Testis (tissue), 3 donors: ENCODE data around the gene DLEC1. TPM values are rescaled to one million over a fixed set of nuclear protein-coding genes. Genes with fewer than 3 reads are reported as not detected.
A peak's percentile ranks its signal among the peaks of the same experiment; 100 is the strongest.

Experiments used
- DNase-seq: peaks from one replicate; pipeline ENCODE4 v3.0.0-alpha.2; 2019
- H3K27ac ChIP-seq, 2 donors: fragments of 200-600 bp; sonication (generic); one replicate each; pipeline ENCODE4 v1.5.1; 2019
- H3K27me3 ChIP-seq: fragments of 200-600 bp; sonication (generic); one replicate; pipeline ENCODE4 v1.5.1; 2019
- H3K36me3 ChIP-seq: fragments of 200-600 bp; sonication (generic); one replicate; pipeline ENCODE4 v1.5.1; 2017; ENCODE audit warnings: low read depth; ENCODE audit errors: missing control alignments
- H3K4me1 ChIP-seq: fragments of 200-600 bp; sonication (generic); one replicate; pipeline ENCODE4 v1.5.1; 2019
- H3K4me3 ChIP-seq, 2 donors: fragments of 200-600 bp; sonication (generic); one replicate each; pipeline ENCODE4 v1.5.1; 2017 to 2019
- H3K9me3 ChIP-seq: fragments of 200-600 bp; sonication (generic); one replicate; pipeline ENCODE4 v1.5.1; 2017
- POLR2A ChIP-seq: fragments of 450-650 bp; IDR thresholded peaks from one replicate; pipeline ENCODE4 v1.6.1; 2017; ENCODE audit warnings: antibody characterized with exemption, mild to moderate bottlenecking, moderate library complexity
- WGBS, 2 donors: methylation state at CpG; one replicate each; pipeline ENCODE4 v1.1.5; 2018; 5-methylcytosine and 5-hydroxymethylcytosine counted together
- intact Hi-C: fragments of 100-400 bp; cut with DNase I; formaldehyde crosslinking; loops from one replicate; pipeline ENCODE4 v1.15.1; 2023; ENCODE audit warnings: low total_unique reads
- polyA plus RNA-seq: library from polyadenylated mRNA; stranded (reverse); fragments of 350-450 nt; fragmentation: Illumina TruSeq; extraction: RNeasy Lipid Tissue Mini Kit (QIAGEN cat#74804); gene quantifications from one replicate; pipeline ENCODE4 v1.2.3, GENCODE V29; 2014; ENCODE audit warnings: low read depth, low replicate concordance; ENCODE audit not compliant: insufficient read depth
- total RNA-seq, 2 donors: library from RNA; depleted of rRNA; stranded (reverse); fragments of >200 nt; gene quantifications; one replicate each; pipeline ENCODE4 v1.2.3, GENCODE V29; 2016
- TF ChIP-seq, protein P1 (sequence below), 3 experiments: fragments of 450-650 bp in 2 of 3; fragments of 200-600 bp in 1 of 3; sonication (generic) in 1 of 3; IDR thresholded peaks; one replicate each; pipeline ENCODE4 v1.5.1; 2016 to 2019; ENCODE audit warnings: antibody characterized with exemption in 3 of 3, mild to moderate bottlenecking in 2 of 3, moderate library complexity in 1 of 3

DLEC1 gene
- total and polyA plus RNA-seq, 3 donors from 2014 or later: 32.3 to 40.8 (median 36.9) TPM

DNA sequence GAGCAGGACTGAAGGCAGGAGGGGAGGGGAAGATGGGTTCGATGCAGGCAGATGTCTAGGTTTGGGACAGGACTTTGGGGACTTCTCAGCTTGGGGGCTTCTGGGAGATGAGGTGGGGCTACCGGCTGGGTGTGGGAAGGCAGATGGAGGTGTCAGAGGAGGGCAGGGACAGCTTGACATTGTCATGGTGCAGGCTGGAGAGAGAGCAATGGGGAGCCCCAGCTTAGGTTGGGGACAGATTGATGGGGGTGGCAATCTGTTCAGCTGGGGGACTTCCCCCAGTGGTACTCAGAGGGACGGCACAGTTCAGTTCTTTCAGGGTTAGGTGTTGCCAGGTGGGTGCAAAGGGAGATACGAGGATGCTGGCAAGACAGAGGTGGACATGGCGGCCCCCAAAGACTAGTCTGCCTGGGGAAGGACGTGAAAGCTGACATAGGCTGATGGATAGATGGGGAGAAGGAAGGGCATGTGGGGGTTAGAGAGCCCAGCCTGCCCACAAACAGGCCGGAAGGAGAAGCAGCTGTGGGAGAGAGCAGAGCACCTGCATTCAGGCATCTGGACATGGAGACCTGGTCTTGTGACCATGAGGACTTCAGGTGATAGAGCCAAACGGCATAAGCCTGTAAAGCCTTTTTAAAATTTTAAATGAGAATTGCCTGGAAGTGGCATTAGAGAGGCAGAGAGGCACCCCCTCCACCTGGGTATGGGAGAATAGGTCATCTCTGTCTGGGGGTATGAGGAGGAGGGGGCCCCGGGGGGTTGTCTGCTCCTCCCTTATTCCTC, 76.8 kb downstream of the DLEC1 start:
- Histone ChIP-seq H3K4me3 (no peak overlapping the region), H3K9me3 (no peaks in the 10 kb centered on the region), H3K4me1 (no peaks in the 10 kb centered on the region), H3K27me3 (no peaks in the 10 kb centered on the region), H3K27ac (no peak overlapping the region), H3K36me3 (no peaks in the 10 kb centered on the region)
- 78 to 83% methylated on average over 9 of the region's 9 CpGs for WGBS, 2 donors
- TF ChIP-seq POLR2A: no peak
- TF ChIP-seq, protein P1, sequence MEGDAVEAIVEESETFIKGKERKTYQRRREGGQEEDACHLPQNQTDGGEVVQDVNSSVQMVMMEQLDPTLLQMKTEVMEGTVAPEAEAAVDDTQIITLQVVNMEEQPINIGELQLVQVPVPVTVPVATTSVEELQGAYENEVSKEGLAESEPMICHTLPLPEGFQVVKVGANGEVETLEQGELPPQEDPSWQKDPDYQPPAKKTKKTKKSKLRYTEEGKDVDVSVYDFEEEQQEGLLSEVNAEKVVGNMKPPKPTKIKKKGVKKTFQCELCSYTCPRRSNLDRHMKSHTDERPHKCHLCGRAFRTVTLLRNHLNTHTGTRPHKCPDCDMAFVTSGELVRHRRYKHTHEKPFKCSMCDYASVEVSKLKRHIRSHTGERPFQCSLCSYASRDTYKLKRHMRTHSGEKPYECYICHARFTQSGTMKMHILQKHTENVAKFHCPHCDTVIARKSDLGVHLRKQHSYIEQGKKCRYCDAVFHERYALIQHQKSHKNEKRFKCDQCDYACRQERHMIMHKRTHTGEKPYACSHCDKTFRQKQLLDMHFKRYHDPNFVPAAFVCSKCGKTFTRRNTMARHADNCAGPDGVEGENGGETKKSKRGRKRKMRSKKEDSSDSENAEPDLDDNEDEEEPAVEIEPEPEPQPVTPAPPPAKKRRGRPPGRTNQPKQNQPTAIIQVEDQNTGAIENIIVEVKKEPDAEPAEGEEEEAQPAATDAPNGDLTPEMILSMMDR (IDR thresholded peaks at IDR 0.05): no peak
- no peak for DNase-seq
- intact Hi-C loops: no loop called here

DNA sequence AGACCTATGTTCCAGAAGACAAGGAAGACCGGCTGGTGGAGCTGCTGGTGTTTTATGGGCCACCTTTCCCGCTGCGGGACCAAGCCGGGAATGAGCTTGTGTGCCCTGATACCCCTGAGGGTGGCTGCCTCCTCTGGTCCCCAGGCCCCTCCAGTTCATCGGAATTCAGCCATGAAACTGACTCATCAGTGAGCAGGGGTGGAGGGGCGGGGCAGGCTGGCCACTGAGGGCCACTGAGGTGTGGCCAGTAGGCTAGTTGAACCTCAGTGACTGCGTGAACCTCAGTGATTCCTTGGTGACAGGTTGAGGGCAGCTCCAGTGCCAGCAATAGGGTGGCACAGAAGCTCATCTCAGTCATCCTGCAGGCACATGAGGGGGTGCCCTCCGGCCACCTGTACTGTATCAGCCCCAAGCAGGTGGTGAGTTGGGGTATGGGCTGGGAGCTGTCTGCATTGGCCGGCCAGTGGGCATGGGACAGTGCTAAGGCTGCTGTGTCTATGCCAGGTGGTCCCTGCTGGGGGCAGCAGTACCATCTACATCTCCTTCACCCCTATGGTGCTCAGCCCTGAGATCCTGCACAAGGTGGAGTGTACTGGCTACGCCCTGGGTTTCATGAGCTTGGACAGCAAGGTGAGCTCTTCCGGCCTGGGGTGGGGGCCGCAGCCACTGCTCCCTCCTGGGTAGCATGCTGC, 77.6 kb downstream of the DLEC1 start:
- Histone ChIP-seq H3K27ac (no peak overlapping the region), H3K4me3 (no peak overlapping the region), H3K9me3 (no peaks in the 10 kb centered on the region), H3K27me3 (no peaks in the 10 kb centered on the region), H3K4me1 (no peaks in the 10 kb centered on the region), H3K36me3 (no peaks in the 10 kb centered on the region)
- 84 to 94% methylated on average over 7 to 12 of the region's 12 CpGs for WGBS, 2 donors
- intact Hi-C loops: no loop called here
- DNase-seq: no peak
- TF ChIP-seq, protein P1 (IDR thresholded peaks at IDR 0.05): no peak
- no peak for TF ChIP-seq POLR2A

DNA sequence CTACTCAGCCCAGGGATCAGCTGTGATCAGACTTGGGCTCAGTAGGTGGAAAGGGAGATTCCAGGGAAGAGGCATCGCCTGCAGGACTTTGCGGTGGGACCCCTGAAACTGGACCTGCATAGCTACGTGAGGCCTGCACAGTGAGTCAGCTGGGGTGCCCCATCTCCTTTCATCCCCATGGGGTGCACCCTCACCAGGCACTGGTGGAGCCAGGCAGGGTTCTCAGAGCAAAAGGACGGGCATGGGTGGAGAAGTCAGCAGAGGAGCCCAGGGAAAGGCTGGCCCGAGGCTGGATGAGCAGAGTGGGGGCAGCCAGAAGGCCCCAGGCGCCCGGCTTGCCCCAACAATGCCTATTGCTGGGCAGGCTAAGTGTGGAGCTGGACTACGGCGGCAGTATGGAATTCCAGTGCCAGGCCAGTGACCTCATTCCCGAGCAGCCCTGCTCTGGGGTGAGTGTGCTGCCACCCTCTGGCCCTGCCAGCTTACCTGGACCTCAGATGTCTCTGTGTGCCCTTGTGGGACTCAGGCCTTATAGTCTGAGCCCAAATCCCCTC, 78.2 kb downstream of the DLEC1 start:
- Histone ChIP-seq H3K27ac (no peak overlapping the region), H3K9me3 (no peaks in the 10 kb centered on the region), H3K27me3 (no peaks in the 10 kb centered on the region), H3K4me1 (no peaks in the 10 kb centered on the region), H3K36me3 (no peaks in the 10 kb centered on the region), H3K4me3 (no peak overlapping the region)
- no peak for TF ChIP-seq POLR2A
- TF ChIP-seq, protein P1 (IDR thresholded peaks at IDR 0.05): no peak
- peak; percentile 71 for DNase-seq
- 76 to 82% methylated on average over 9 to 10 of the region's 10 CpGs for WGBS, 2 donors
- intact Hi-C loops: no loop called here

DNA sequence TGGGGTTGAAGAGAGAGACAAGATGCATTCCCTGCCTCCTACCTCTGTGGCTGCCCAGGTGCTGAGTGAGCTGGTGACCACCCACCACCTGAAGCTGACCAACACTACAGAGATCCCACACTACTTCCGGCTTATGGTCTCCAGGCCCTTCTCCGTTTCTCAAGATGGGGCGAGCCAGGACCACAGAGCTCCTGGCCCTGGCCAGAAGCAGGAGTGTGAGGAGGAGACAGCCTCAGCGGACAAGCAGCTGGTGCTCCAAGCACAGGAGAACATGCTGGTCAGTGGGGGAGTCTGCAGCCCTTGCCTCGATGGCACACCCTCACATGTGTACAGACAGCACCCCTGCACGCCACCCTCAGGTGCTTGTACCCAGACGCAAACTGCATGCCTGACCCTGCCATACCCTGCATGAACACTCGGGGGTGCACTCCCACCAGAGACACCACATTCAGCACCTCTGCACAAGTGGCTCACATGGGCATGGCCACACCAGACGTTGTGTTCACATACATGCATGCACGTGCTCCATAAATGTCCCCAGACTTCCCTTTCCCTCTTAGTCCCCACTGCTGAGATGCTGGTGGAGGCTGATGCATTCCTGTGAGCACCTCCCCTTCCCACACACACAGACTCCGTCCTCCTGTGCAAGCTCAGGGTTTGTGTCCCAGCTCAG, 78.9 kb downstream of the DLEC1 start:
- intact Hi-C loops: no loop called here
- no peak overlapping the region for H3K4me3 ChIP-seq
- H3K9me3 ChIP-seq: no peaks in the 10 kb centered on the region
- no peaks in the 10 kb centered on the region for H3K4me1 ChIP-seq
- no peaks in the 10 kb centered on the region for H3K36me3 ChIP-seq
- peak; percentile 73 for DNase-seq
- 62 to 75% methylated on average over 7 to 11 of the region's 11 CpGs for WGBS, 2 donors
- no peak overlapping the region for H3K27ac ChIP-seq
- no peaks in the 10 kb centered on the region for H3K27me3 ChIP-seq
- TF ChIP-seq, protein P1 (IDR thresholded peaks at IDR 0.05): peak; percentile 60 to 82 (median 65)
- no peak for TF ChIP-seq POLR2A
